IMR-90 (cell line): Measurements from ENCODE around the gene FAM78A. TPM values are rescaled to one million over a fixed set of nuclear protein-coding genes. Genes with fewer than 3 reads are reported as not detected.

Experiments
- ATAC-seq: fragments of 200-7000 bp; cut with Tn5 transposase; 2 replicates; pipeline ENCODE4 v1.9.1; 2020; ENCODE audit warnings: low read depth, mild to moderate bottlenecking, moderate library complexity
- BruUV-seq: library from RNA; stranded (reverse); fragments of 400-500 nt; replicated peaks from 2 replicates; lab custom pipeline; 2021; lab: Mats Ljungman, UMichigan
- CTCF ChIA-PET: fragments of 300-600 bp; formaldehyde crosslinking; extraction: SDS; loops from one replicate; lab custom pipeline; 2021; ENCODE audit warnings: antibody characterized with exemption; lab: Yijun Ruan, JAX
- POLR2A ChIA-PET: fragments of 300-600 bp; sonication (Branson Sonifier 250); formaldehyde crosslinking; loops from one replicate; lab custom pipeline; 2022; ENCODE audit warnings: antibody characterized with exemption; ENCODE audit not compliant: unreplicated experiment; lab: Charles Lee
- DNase-seq: peaks from one replicate; pipeline ENCODE4 v3.0.0; 2013
- H2AFZ ChIP-seq: replicated peaks from 2 replicates; pipeline ENCODE3; 2013; ENCODE audit warnings: low read length, mild to moderate bottlenecking; ENCODE audit not compliant: poor library complexity
- H2AK5ac ChIP-seq: 2 replicates; pipeline ENCODE4 v1.6.1; 2013; ENCODE audit warnings: low read depth, low read length, inconsistent platforms
- H2AK9ac ChIP-seq: replicated peaks from 2 replicates; pipeline ENCODE3; 2013; ENCODE audit warnings: mild to moderate bottlenecking, low read depth, low read length, moderate library complexity; ENCODE audit not compliant: poor library complexity
- H2BK120ac ChIP-seq: 2 replicates; pipeline ENCODE4 v1.6.1; 2013; ENCODE audit warnings: low read depth, low read length, inconsistent platforms
- H2BK15ac ChIP-seq: 3 replicates; pipeline ENCODE4 v1.6.1; 2013; ENCODE audit warnings: low read depth, low read length, inconsistent platforms
- H2BK20ac ChIP-seq: 2 replicates; pipeline ENCODE4 v1.6.1; 2013; ENCODE audit warnings: low read depth, mild to moderate bottlenecking, inconsistent platforms, low read length, moderate library complexity
- H2BK5ac ChIP-seq: 2 replicates; pipeline ENCODE4 v1.6.1; 2013; ENCODE audit warnings: mild to moderate bottlenecking, low read depth, low read length, inconsistent platforms; ENCODE audit not compliant: poor library complexity, severe bottlenecking
- H3K14ac ChIP-seq: replicated peaks from 2 replicates; pipeline ENCODE4 v1.6.1; 2013; ENCODE audit warnings: low read depth, low read length, inconsistent platforms
- H3K18ac ChIP-seq: 2 replicates; pipeline ENCODE4 v1.6.1; 2013; ENCODE audit warnings: low read depth, low read length, control low read depth
- H3K23ac ChIP-seq: 2 replicates; pipeline ENCODE4 v1.6.1; 2013; ENCODE audit warnings: low read depth, low read length, inconsistent platforms
- H3K27ac ChIP-seq: 2 replicates; pipeline ENCODE4 v1.5.1; 2013; ENCODE audit warnings: mild to moderate bottlenecking, control low read depth, low read length; ENCODE audit not compliant: insufficient read depth
- H3K27me3 ChIP-seq: 2 replicates; pipeline ENCODE4 v1.6.1; 2013; ENCODE audit warnings: low read length; ENCODE audit not compliant: control insufficient read depth, insufficient read depth
- H3K36me3 ChIP-seq: 2 replicates; pipeline ENCODE4 v1.6.1; 2013; ENCODE audit warnings: low read length, mixed read lengths; ENCODE audit not compliant: control insufficient read depth, insufficient read depth
- H3K4ac ChIP-seq: 2 replicates; pipeline ENCODE4 v1.6.1; 2013; ENCODE audit warnings: low read depth, low read length, inconsistent platforms
- H3K4me1 ChIP-seq: 2 replicates; pipeline ENCODE4 v1.6.1; 2013; ENCODE audit warnings: low read length, mixed read lengths; ENCODE audit not compliant: control insufficient read depth, insufficient read depth
- H3K4me2 ChIP-seq: 2 replicates; pipeline ENCODE4 v1.6.1; 2013; ENCODE audit warnings: low read depth, mild to moderate bottlenecking, control low read depth, low read length, moderate library complexity
- H3K4me3 ChIP-seq: 2 replicates; pipeline ENCODE4 v1.5.1; 2013; ENCODE audit warnings: low read depth, mild to moderate bottlenecking, control low read depth, low read length, moderate library complexity; ENCODE audit not compliant: insufficient read depth
- H3K56ac ChIP-seq: 2 replicates; pipeline ENCODE4 v1.6.1; 2013; ENCODE audit warnings: low read length, inconsistent platforms; ENCODE audit not compliant: insufficient read depth; ENCODE audit errors: extremely low read depth
- H3K79me1 ChIP-seq, 2 experiments: 2 replicates each; pipeline ENCODE4 v1.6.1; 2013; ENCODE audit warnings: low read length in 2 of 2, inconsistent platforms in 1 of 2, low read depth in 1 of 2
- H3K9ac ChIP-seq: 2 replicates; pipeline ENCODE4 v1.6.1; 2013; ENCODE audit warnings: low read depth, low read length, control low read depth
- H3K9me1 ChIP-seq: 2 replicates; pipeline ENCODE4 v1.6.1; 2013; ENCODE audit warnings: low read length, inconsistent platforms; ENCODE audit not compliant: insufficient read depth
- H3K9me3 ChIP-seq: 2 replicates; pipeline ENCODE4 v1.6.1; 2013; ENCODE audit warnings: low read length; ENCODE audit not compliant: control insufficient read depth, insufficient read depth
- H4K20me1 ChIP-seq: 2 replicates; pipeline ENCODE4 v1.6.1; 2013; ENCODE audit warnings: low read length, inconsistent platforms; ENCODE audit not compliant: insufficient read depth
- H4K5ac ChIP-seq: 2 replicates; pipeline ENCODE4 v1.6.1; 2013; ENCODE audit warnings: mild to moderate bottlenecking, low read depth, low read length, control low read depth
- H4K8ac ChIP-seq, 2 experiments: 2 replicates each; pipeline ENCODE4 v1.6.1; 2013; ENCODE audit warnings: low read depth in 2 of 2, low read length in 2 of 2, control low read depth in 1 of 2, inconsistent platforms in 1 of 2
- H4K91ac ChIP-seq: 2 replicates; pipeline ENCODE4 v1.6.1; 2013; ENCODE audit warnings: low read depth, low read length, inconsistent platforms; ENCODE audit not compliant: insufficient read depth
- BHLHE40 ChIP-seq: fragments of 150-350 bp; IDR thresholded peaks from 2 replicates; pipeline ENCODE4 v1.6.1; 2016; ENCODE audit warnings: mild to moderate bottlenecking, low read depth, low read length
- CEBPB ChIP-seq: IDR thresholded peaks from 2 replicates; pipeline ENCODE4 v1.6.1; 2012; ENCODE audit warnings: low read depth, low read length, improper control_type of control experiment
- CHD1 ChIP-seq: IDR thresholded peaks from 2 replicates; pipeline ENCODE4 v1.6.1; 2012; ENCODE audit warnings: low read depth, low read length, improper control_type of control experiment
- CTCF ChIP-seq: conservative IDR thresholded peaks from 2 replicates; pipeline ENCODE4 v1.5.1; 2012; ENCODE audit warnings: mild to moderate bottlenecking, low read depth, low read length, improper control_type of control experiment
- ELK1 ChIP-seq: fragments of 150-350 bp; IDR thresholded peaks from 2 replicates; pipeline ENCODE4 v1.6.1; 2016; ENCODE audit warnings: low read depth, mild to moderate bottlenecking, low read length, moderate library complexity, borderline replicate concordance
- MAFK ChIP-seq: IDR thresholded peaks from 2 replicates; pipeline ENCODE4 v1.6.1; 2012; ENCODE audit warnings: low read depth, low read length, improper control_type of control experiment
- NFE2L2 ChIP-seq: fragments of 150-350 bp; IDR thresholded peaks from 2 replicates; pipeline ENCODE4 v1.6.1; 2016; ENCODE audit warnings: low read depth, mild to moderate bottlenecking, low read length
- POLR2A ChIP-seq: IDR thresholded peaks from 2 replicates; pipeline ENCODE4 v1.6.1; 2012; ENCODE audit warnings: mild to moderate bottlenecking, low read depth, low read length
- RAD21 ChIP-seq: IDR thresholded peaks from 2 replicates; pipeline ENCODE4 v1.6.1; 2012; ENCODE audit warnings: low read length, improper control_type of control experiment
- RCOR1 ChIP-seq: IDR thresholded peaks from 2 replicates; pipeline ENCODE4 v1.6.1; 2012; ENCODE audit warnings: mild to moderate bottlenecking, low read length, improper control_type of control experiment; ENCODE audit not compliant: insufficient replicate concordance
- RFX5 ChIP-seq: IDR thresholded peaks from 2 replicates; pipeline ENCODE4 v1.8.0; 2012; ENCODE audit warnings: low read depth, mild to moderate bottlenecking, low read length, moderate library complexity
- SMC3 ChIP-seq: fragments of 150-350 bp; IDR thresholded peaks from 2 replicates; pipeline ENCODE4 v1.6.1; 2016; ENCODE audit warnings: low read depth, mild to moderate bottlenecking, antibody characterized with exemption, low read length, moderate library complexity
- USF2 ChIP-seq: fragments of 150-350 bp; IDR thresholded peaks from 2 replicates; pipeline ENCODE4 v1.6.1; 2017; ENCODE audit warnings: mild to moderate bottlenecking, antibody characterized with exemption, low read length, low read depth
- WGBS, 2 experiments: methylation state at CpG; one replicate each; pipeline versions ENCODE4 v1.1.5 to v1.1.7; 2013; ENCODE audit warnings: missing lambda C conversion rate in 2 of 2; ENCODE audit not compliant: insufficient read length in 1 of 2; ENCODE audit errors: extremely low coverage in 2 of 2; 5-methylcytosine and 5-hydroxymethylcytosine counted together
- dilution Hi-C: fragments of 300-500 bp; cut with HindIII; formaldehyde crosslinking; loops from one replicate; pipeline ENCODE4 v1.14.3; 2018; ENCODE audit warnings: low sequenced_read_pairs; ENCODE audit not compliant: unreplicated experiment
- in situ Hi-C: fragments of 300-500 bp; cut with MboI; formaldehyde crosslinking; loops from 3 replicates; pipeline ENCODE4 v1.14.3; 2019; ENCODE audit warnings: low sequenced_read_pairs, inconsistent platforms, mixed read lengths
- intact Hi-C: fragments of 100-400 bp; cut with micrococcal nuclease; formaldehyde crosslinking; loops from 2 replicates; pipeline ENCODE4 v1.10.0; 2022
- polyA plus RNA-seq, 3 experiments: library from polyadenylated mRNA; depleted of rRNA; stranded (reverse); fragments of >200 nt; gene quantifications; 2 replicates each; pipeline ENCODE4 v1.2.3, GENCODE V29; 2012; ENCODE audit warnings: low replicate concordance in 1 of 3
- total RNA-seq: library from RNA; depleted of rRNA; stranded (reverse); fragments of >200 nt; gene quantifications from 2 replicates; pipeline ENCODE4 v1.2.3, GENCODE V29; 2012

Gene FAM78A
- total and polyA plus RNA-seq, 2 of the 4 experiments (the other 2 are of a cell fraction): 0.18 to 0.27 TPM

- Histone ChIP-seq H3K79me1 (no peaks in the 10 kb centered on the region), H4K91ac (no peak overlapping the region), H2AFZ (no peak overlapping the region), H2AK5ac (no peak overlapping the region), H3K9me1 (no peaks in the 10 kb centered on the region), H3K36me3 (no peaks in the 10 kb centered on the region), H2BK15ac (no peak overlapping the region), H3K4me1 (no peaks in the 10 kb centered on the region), H4K5ac (no peak overlapping the region), H3K27me3 (no peaks in the 10 kb centered on the region; the same call in 1 of the 2 replicates), H3K18ac (no peak overlapping the region), H3K14ac (no peak overlapping the region), H4K20me1 (no peaks in the 10 kb centered on the region), H3K9ac (no peak overlapping the region), H3K4me3 (no peak overlapping the region), H3K9me3 (no peaks in the 10 kb centered on the region), H2BK20ac (no peak overlapping the region), H3K27ac (no peak overlapping the region), H4K8ac (no peak overlapping the region), H3K23ac (no peak overlapping the region), H2BK5ac (no peak overlapping the region), H3K4me2 (no peak overlapping the region), H2BK120ac (no peak overlapping the region), H2AK9ac (no peak overlapping the region), H3K56ac (no peak overlapping the region), H3K4ac (no peak overlapping the region)
- TF ChIP-seq POLR2A: no peak
- no peak for TF ChIP-seq MAFK
- no peak for TF ChIP-seq RCOR1
- TF ChIP-seq RFX5: no peak
- TF ChIP-seq CTCF: no peak
- no peak for TF ChIP-seq USF2
- TF ChIP-seq CEBPB: no peak
- no peak for TF ChIP-seq NFE2L2
- TF ChIP-seq SMC3: no peak
- TF ChIP-seq CHD1: no peak
- TF ChIP-seq ELK1: no peak
- TF ChIP-seq BHLHE40: no peak
- TF ChIP-seq RAD21: no peak
- no peak for ATAC-seq
- in situ Hi-C loops (no loop called here), dilution Hi-C loops (no loop called here), intact Hi-C loops (no loop called here)
- ChIA-PET POLR2A (no interaction called here), CTCF (interaction anchor here (0.7 kb wide), 1 partner anchor 36 kb away, joined by 3 read pairs; no protein-coding TSS in a partner anchor)
- WGBS, 2 experiments: 96% methylated on average over 5 of the region's 10 CpGs; no CpG with 5 or more reads in 1 of the 2 experiments
- BruUV-seq: no TSS peak
- no peak for DNase-seq
Measured at GRCh38 chr9:131292937-131293336, 16.6 kb upstream of the FAM78A start.
